BJ (cell line): ENCODE data around the gene CALHM5. TPM values are rescaled to one million over a fixed set of nuclear protein-coding genes. Genes with fewer than 3 reads are reported as not detected.

Source experiments
- CTCF ChIA-PET: fragments of 350-600 bp; formaldehyde crosslinking; extraction: SDS; loops from one replicate; lab custom pipeline; 2021; ENCODE audit warnings: antibody characterized with exemption, inconsistent platforms; lab: Yijun Ruan, JAX
- POLR2A ChIA-PET: fragments of 300-600 bp; sonication (Branson Sonifier 250); formaldehyde crosslinking; extraction: SDS; loops from one replicate; lab custom pipeline; 2021; ENCODE audit warnings: antibody characterized with exemption; lab: Charles Lee
- DNase-seq: peaks from one replicate; pipeline ENCODE4 v3.0.0-alpha.2; 2011; ENCODE audit warnings: low read depth
- H3K27me3 ChIP-seq: 2 replicates; pipeline ENCODE4 v1.6.0; 2011; ENCODE audit warnings: low read length; ENCODE audit not compliant: control insufficient read depth, insufficient read depth
- H3K36me3 ChIP-seq: 2 replicates; pipeline ENCODE4 v1.5.1; 2011; ENCODE audit warnings: low read length; ENCODE audit not compliant: control insufficient read depth, insufficient read depth
- H3K4me3 ChIP-seq: 2 replicates; pipeline ENCODE4 v1.5.1; 2011; ENCODE audit warnings: low read depth, mild to moderate bottlenecking, control low read depth, low read length
- polyA plus RNA-seq: library from polyadenylated mRNA; depleted of rRNA; stranded (reverse); fragments of >200 nt; gene quantifications from 2 replicates; pipeline ENCODE4 v1.2.3, GENCODE V29; 2011
- TF ChIP-seq, protein P1 (sequence below): IDR thresholded peaks from 2 replicates; pipeline ENCODE4 v1.5.1; 2011; ENCODE audit warnings: low read depth, mild to moderate bottlenecking, control low read depth, inconsistent platforms, low read length, moderate library complexity; ENCODE audit not compliant: insufficient read depth

Gene CALHM5
- polyA plus RNA-seq, 1 experiment: 4.4 TPM

DNA sequence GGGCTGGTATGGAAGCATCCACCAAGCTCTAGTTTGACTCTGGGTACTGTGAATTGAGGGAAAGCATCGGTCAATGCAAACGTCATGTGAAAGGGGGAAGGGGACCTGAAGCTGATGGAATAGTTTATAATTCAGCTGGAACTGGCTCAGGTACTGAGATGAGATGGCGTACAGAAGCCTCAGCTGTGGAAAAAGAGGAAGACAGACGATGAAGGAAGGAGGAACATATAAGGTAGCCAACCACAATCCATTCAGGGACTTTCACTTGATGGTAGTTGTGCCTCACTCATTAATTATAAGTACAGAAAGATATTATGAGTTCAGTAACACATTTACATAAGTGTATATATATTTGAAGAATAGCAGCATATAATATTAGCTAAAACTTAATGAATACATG, 2.7 kb downstream of the CALHM5 start:
- Histone ChIP-seq H3K36me3 (peaks cover 7% of the 10 kb centered on the region), H3K27me3 (no peaks in the 10 kb centered on the region), H3K4me3 (no peak overlapping the region)
- no peak for DNase-seq
- TF ChIP-seq, protein P1, sequence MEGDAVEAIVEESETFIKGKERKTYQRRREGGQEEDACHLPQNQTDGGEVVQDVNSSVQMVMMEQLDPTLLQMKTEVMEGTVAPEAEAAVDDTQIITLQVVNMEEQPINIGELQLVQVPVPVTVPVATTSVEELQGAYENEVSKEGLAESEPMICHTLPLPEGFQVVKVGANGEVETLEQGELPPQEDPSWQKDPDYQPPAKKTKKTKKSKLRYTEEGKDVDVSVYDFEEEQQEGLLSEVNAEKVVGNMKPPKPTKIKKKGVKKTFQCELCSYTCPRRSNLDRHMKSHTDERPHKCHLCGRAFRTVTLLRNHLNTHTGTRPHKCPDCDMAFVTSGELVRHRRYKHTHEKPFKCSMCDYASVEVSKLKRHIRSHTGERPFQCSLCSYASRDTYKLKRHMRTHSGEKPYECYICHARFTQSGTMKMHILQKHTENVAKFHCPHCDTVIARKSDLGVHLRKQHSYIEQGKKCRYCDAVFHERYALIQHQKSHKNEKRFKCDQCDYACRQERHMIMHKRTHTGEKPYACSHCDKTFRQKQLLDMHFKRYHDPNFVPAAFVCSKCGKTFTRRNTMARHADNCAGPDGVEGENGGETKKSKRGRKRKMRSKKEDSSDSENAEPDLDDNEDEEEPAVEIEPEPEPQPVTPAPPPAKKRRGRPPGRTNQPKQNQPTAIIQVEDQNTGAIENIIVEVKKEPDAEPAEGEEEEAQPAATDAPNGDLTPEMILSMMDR: no peak
- ChIA-PET POLR2A (no interaction called here), CTCF (interaction anchor here (1.0 to 4.8 kb wide), 6 partner anchors 9 to 246 kb away, joined by 3 to 26 read pairs (median 16); no protein-coding TSS in a partner anchor)

DNA sequence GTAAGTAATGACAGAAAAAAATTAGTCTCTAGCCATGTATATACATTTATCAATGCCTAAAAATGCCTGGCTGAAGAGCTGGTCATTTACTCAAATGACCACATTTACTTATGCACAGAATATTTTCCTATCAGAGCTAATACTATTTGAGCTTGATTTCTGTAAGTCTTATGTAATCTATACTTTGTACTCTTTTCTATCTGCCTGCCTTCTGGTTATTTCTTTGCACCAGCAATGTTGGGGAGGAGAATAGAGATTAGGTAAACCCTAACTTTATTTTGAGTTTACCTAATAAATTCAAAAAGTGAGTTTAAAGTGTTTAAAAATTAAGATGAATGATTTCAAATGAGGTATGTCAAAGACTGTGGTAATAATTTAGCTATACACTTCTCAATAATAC, 3.7 kb downstream of the CALHM5 start:
- H3K27me3 ChIP-seq: no peaks in the 10 kb centered on the region
- ChIA-PET POLR2A (no interaction called here), CTCF (interaction anchor here (0.6 to 4.8 kb wide), 5 partner anchors 17 to 247 kb away, joined by 3 to 26 read pairs (median 5); no protein-coding TSS in a partner anchor)

DNA sequence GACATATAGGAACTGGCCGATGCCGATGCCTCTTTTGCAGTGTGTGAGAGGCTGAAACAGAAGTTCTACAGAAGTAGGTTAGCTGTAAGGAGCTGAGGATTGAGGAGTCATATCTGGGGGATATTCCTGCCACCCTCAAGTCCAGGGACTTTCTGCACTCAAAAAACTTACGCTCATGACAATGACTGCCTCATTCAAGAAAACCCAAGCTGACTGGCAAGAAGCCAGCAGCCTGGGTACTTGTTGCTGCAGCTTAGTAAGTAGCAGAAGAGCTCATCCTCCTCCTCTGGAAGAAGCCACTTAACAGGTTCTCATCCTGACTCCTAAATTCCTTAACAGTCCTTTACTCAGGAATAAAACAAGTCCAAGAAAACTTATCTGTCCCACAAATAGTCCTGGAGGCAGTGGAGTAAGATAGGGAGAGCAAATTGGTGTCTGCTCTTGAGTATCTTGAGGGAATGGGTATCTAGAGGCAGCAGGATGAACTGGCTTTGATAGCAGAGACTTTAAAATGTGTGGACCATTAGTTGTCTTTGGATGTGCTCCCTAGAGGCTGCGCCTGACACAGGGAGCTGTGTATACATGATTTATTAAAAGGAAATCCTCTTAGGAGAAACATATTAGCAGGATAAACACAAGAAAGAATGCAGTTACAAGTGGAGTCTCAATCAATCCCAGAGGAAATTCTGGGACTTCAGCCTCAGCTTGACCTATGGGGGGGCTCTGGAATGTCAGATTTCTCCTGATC, 7.4 kb downstream of the CALHM5 start:
- Histone ChIP-seq H3K36me3 (peaks cover 7% of the 10 kb centered on the region), H3K27me3 (no peaks in the 10 kb centered on the region), H3K4me3 (no peak overlapping the region)
- POLR2A ChIA-PET: no interaction called here
- CTCF ChIA-PET: interaction anchor here (1.3 kb wide), 1 partner anchor 14 kb away, joined by 3 read pairs; no protein-coding TSS in a partner anchor
- TF ChIP-seq, protein P1: no peak
- no peak for DNase-seq

More for the DNA sequence above, 3.7 kb downstream of the CALHM5 start:
- TF ChIP-seq, protein P1: no peak
- peaks cover 7% of the 10 kb centered on the region for H3K36me3 ChIP-seq
- DNase-seq: no peak
- H3K4me3 ChIP-seq: no peak overlapping the region

DNA sequence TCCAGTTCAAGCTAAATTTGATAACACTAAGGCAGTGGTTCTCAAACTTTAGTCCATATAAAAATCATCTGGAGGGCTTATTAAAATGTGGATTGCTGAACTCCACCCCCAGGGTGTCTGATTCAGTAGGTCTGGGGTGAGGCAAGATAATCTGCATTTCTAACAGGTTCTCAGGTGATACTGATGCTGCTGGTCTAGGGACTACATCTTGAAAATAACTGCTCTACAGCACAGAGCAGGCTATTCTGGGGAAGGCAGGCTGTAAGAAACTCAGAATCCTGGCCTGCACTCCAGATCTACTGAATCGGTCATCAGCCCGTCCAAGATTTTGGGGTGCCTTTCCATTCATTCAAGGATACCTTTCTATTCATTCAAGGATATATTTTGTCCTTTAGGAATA, 11.5 kb downstream of the CALHM5 start:
- TF ChIP-seq, protein P1: no peak
- Histone ChIP-seq H3K27me3 (no peaks in the 10 kb centered on the region), H3K4me3 (no peak overlapping the region), H3K36me3 (no peaks in the 10 kb centered on the region)
- POLR2A ChIA-PET: no interaction called here
- no peak for DNase-seq
- CTCF ChIA-PET: interaction anchor here (1.2 to 3.5 kb wide), 3 partner anchors 10 to 303 kb away, joined by 3 to 18 read pairs (median 4); partner anchors contain the start of gene CALHM5

DNA sequence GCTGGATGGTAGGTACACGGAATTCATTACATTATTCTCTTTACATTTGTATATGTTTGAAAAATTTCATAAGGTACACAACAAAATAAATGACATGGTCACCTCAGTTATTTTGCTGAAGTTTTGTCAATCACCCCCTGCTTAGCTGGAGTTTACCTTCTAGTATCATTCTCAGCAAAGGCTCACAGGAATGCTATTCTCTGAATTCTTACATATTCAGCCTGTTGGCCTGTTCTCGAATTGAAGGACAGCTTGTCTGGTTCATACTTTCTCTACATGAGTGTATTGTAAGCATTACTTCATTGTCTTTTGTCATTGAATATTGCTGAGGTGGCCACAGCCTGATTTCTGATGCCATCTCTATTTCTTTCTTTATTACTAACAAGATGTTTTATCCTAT, 12.8 kb downstream of the CALHM5 start:
- POLR2A ChIA-PET: no interaction called here
- Histone ChIP-seq H3K4me3 (no peak overlapping the region), H3K36me3 (no peaks in the 10 kb centered on the region), H3K27me3 (no peaks in the 10 kb centered on the region)
- TF ChIP-seq, protein P1: no peak
- DNase-seq: no peak
- CTCF ChIA-PET: interaction anchor here (1.2 to 3.5 kb wide), 2 partner anchors 12 to 37 kb away, joined by 5 to 18 read pairs; partner anchors contain the start of gene CALHM5
